LNCaP clone FGC (cell line): ENCODE data around the gene SHFL.

Experiments
- DNase-seq: peaks from one replicate; pipeline ENCODE4 v3.0.0-alpha.2; 2011; ENCODE audit warnings: low read depth
- H3K4me3 ChIP-seq: 2 replicates; pipeline ENCODE4 v1.5.1; 2011; ENCODE audit warnings: mild to moderate bottlenecking, low read depth, low read length, control low read depth
- CTCF ChIP-seq: IDR thresholded peaks from 2 replicates; pipeline ENCODE4 v1.5.1; 2012; ENCODE audit warnings: mild to moderate bottlenecking; ENCODE audit not compliant: control insufficient read depth, insufficient read depth; ENCODE audit errors: extremely low read depth

Gene SHFL

GRCh38 chr19:10118960-10119359 lies 32.8 kb downstream of the SHFL start:
- no peak for DNase-seq
- TF ChIP-seq CTCF: no peak
- peak overlapping the region; percentile 98 for H3K4me3 ChIP-seq

GRCh38 chr19:10120538-10121189 lies 34.5 kb downstream of the SHFL start:
- H3K4me3 ChIP-seq: no peak overlapping the region
- no peak for TF ChIP-seq CTCF
- DNase-seq: no peak

GRCh38 chr19:10122045-10122444 lies 35.9 kb downstream of the SHFL start:
- H3K4me3 ChIP-seq: no peak overlapping the region
- TF ChIP-seq CTCF: no peak
- DNase-seq: peak; percentile 92

- TF ChIP-seq CTCF: no peak
- H3K4me3 ChIP-seq: no peak overlapping the region
- no peak for DNase-seq
Measured at GRCh38 chr19:10124429-10124828, 38.3 kb downstream of the SHFL start.

- no peak for DNase-seq
- TF ChIP-seq CTCF: no peak
- no peak overlapping the region for H3K4me3 ChIP-seq
Measured at GRCh38 chr19:10126213-10126639, 40.1 kb downstream of the SHFL start.

GRCh38 chr19:10132905-10133304 lies 46.8 kb downstream of the SHFL start:
- H3K4me3 ChIP-seq: no peak overlapping the region
- TF ChIP-seq CTCF: no peak
- DNase-seq: no peak

GRCh38 chr19:10133596-10133995 lies 47.5 kb downstream of the SHFL start:
- no peak for DNase-seq
- no peak overlapping the region for H3K4me3 ChIP-seq
- no peak for TF ChIP-seq CTCF
